B cell (primary cell): ENCODE results near the gene DNAJC3. TPM values are rescaled to one million over a fixed set of nuclear protein-coding genes. Genes with fewer than 3 reads are reported as not detected.

ENCODE experiments used
- ATAC-seq: fragments of 200-7000 bp; cut with Tn5 transposase; one replicate; pipeline ENCODE4 v1.10.0; 2021; ENCODE audit warnings: low read depth, mild to moderate bottlenecking, moderate number of reproducible peaks, moderate library complexity
- CTCF ChIA-PET: fragments of 350-600 bp; sonication (Branson Sonifier 250); formaldehyde crosslinking; loops from one replicate; lab custom pipeline; 2021; ENCODE audit warnings: antibody characterized with exemption, inconsistent platforms; lab: Charles Lee
- POLR2A ChIA-PET: fragments of 350-600 bp; sonication (Branson Sonifier 250); formaldehyde crosslinking; loops from one replicate; lab custom pipeline; 2021; ENCODE audit warnings: antibody characterized with exemption; lab: Charles Lee
- DNase-seq: peaks from one replicate; pipeline ENCODE4 v3.0.0; 2013
- H2AFZ ChIP-seq: 2 replicates; pipeline ENCODE4 v1.6.1; 2012; ENCODE audit warnings: mild to moderate bottlenecking, low read depth, low read length; ENCODE audit not compliant: insufficient read depth, poor library complexity, severe bottlenecking
- H3K27ac ChIP-seq, 2 donors: 1 replicate in 1 of 2; 2 replicates in 1 of 2; pipeline ENCODE4 v1.5.1; 2012 to 2013; ENCODE audit warnings: low read length in 2 of 2, mild to moderate bottlenecking in 2 of 2, moderate library complexity in 1 of 2
- H3K27me3 ChIP-seq, 4 experiments: fragments of 200-600 bp in 1 of 4; sonication (generic) in 1 of 4; replicated peaks in 1 of 4; 1 replicate in 2 of 4; 2 replicates in 2 of 4; pipeline versions ENCODE4 v1.6.1 to v1.7.0; 2013 to 2016; ENCODE audit warnings: low read length in 3 of 4, mild to moderate bottlenecking in 2 of 4, mixed read lengths in 1 of 4, moderate library complexity in 1 of 4; ENCODE audit not compliant: insufficient read depth in 4 of 4, control insufficient read depth in 3 of 4; ENCODE audit errors: control extremely low read depth in 1 of 4
- H3K36me3 ChIP-seq, 2 experiments: replicated peaks in 1 of 2; 1 replicate in 1 of 2; 2 replicates in 1 of 2; pipeline versions ENCODE4 v1.6.1 to v1.7.1; 2013; ENCODE audit warnings: low read length in 1 of 2; ENCODE audit not compliant: insufficient read depth in 2 of 2, control insufficient read depth in 1 of 2; ENCODE audit errors: control extremely low read depth in 1 of 2, extremely low read depth in 1 of 2
- H3K4me1 ChIP-seq, 2 donors: fragments of 200-600 bp in 1 of 2; sonication (generic) in 1 of 2; 1 replicate in 1 of 2; 2 replicates in 1 of 2; pipeline versions ENCODE4 v1.5.1 to v1.6.1; 2013 to 2017; ENCODE audit warnings: low read length in 2 of 2; ENCODE audit not compliant: control insufficient read depth in 2 of 2, insufficient read depth in 2 of 2
- H3K4me2 ChIP-seq: replicated peaks from 2 replicates; pipeline ENCODE3; 2012; ENCODE audit warnings: mild to moderate bottlenecking, low read depth, low read length; ENCODE audit not compliant: poor library complexity, severe bottlenecking
- H3K4me3 ChIP-seq, 5 experiments: fragments of 200-600 bp in 1 of 5; sonication (generic) in 1 of 5; 1 replicate in 3 of 5; 2 replicates in 2 of 5; pipeline versions ENCODE4 v1.5.1 to v1.7.0; 2011 to 2016; ENCODE audit warnings: low read length in 4 of 5, mild to moderate bottlenecking in 4 of 5, low read depth in 2 of 5, control low read depth in 1 of 5, moderate library complexity in 1 of 5; ENCODE audit not compliant: insufficient read depth in 1 of 5; ENCODE audit errors: control extremely low read depth in 1 of 5, extremely low read depth in 1 of 5
- H3K79me2 ChIP-seq: fragments of 200-600 bp; sonication (generic); one replicate; pipeline ENCODE4 v1.6.0; 2016; ENCODE audit warnings: low read length; ENCODE audit not compliant: control insufficient read depth, insufficient read depth
- H3K9ac ChIP-seq: fragments of 200-600 bp; sonication (generic); 2 replicates; pipeline ENCODE4 v1.6.1; 2017; ENCODE audit warnings: mild to moderate bottlenecking, low read length, moderate library complexity
- H3K9me3 ChIP-seq, 3 donors: one replicate each; pipeline versions ENCODE4 v1.6.1 to v1.7.1; 2013; ENCODE audit warnings: low read length in 2 of 3; ENCODE audit not compliant: control insufficient read depth in 2 of 3, insufficient read depth in 1 of 3; ENCODE audit errors: control extremely low read depth in 1 of 3
- H4K20me1 ChIP-seq: 2 replicates; pipeline ENCODE4 v1.6.0; 2012; ENCODE audit warnings: mild to moderate bottlenecking, low read length; ENCODE audit not compliant: insufficient read depth, control insufficient read depth, poor library complexity, severe bottlenecking
- H3K27ac Mint-ChIP-seq: one replicate; pipeline ENCODE4 v1.8.0; 2021; ENCODE audit warnings: mixed read lengths
- H3K27me3 Mint-ChIP-seq: one replicate; pipeline ENCODE4 v1.8.0; 2021; ENCODE audit warnings: mixed read lengths
- H3K4me1 Mint-ChIP-seq: one replicate; pipeline ENCODE4 v1.8.0; 2021; ENCODE audit warnings: mixed read lengths
- H3K4me3 Mint-ChIP-seq: one replicate; pipeline ENCODE4 v1.8.0; 2021; ENCODE audit warnings: mixed read lengths
- H3K9me3 Mint-ChIP-seq: one replicate; pipeline ENCODE4 v1.8.0; 2022; ENCODE audit warnings: mixed read lengths; ENCODE audit not compliant: insufficient read depth
- CTCF ChIP-seq: fragments of 200-600 bp; IDR thresholded peaks from one replicate; pipeline ENCODE4 v1.8.0; 2022; ENCODE audit warnings: antibody characterized with exemption, mild to moderate bottlenecking
- EZH2 ChIP-seq: IDR thresholded peaks from 2 replicates; pipeline ENCODE4 v1.6.1; 2012; ENCODE audit warnings: borderline replicate concordance, low read depth, mild to moderate bottlenecking, moderate library complexity, low read length; ENCODE audit not compliant: insufficient read depth, poor library complexity, severe bottlenecking
- WGBS: methylation state at CpG from one replicate; pipeline ENCODE4 v1.1.5; 2013; ENCODE audit warnings: missing lambda C conversion rate; ENCODE audit not compliant: insufficient coverage; 5-methylcytosine and 5-hydroxymethylcytosine counted together
- intact Hi-C: fragments of 100-400 bp; cut with micrococcal nuclease; formaldehyde crosslinking; loops from one replicate; pipeline ENCODE4 v1.10.0; 2022
- polyA plus RNA-seq: library from polyadenylated mRNA; depleted of rRNA; stranded (reverse); fragments of >200 nt; gene quantifications from 2 replicates; pipeline ENCODE4 v1.2.3, GENCODE V29; 2012
- total RNA-seq, 2 donors: library from RNA; stranded (reverse); fragments of 120-200 nt in 1 of 2; gene quantifications; 1 replicate in 1 of 2; 2 replicates in 1 of 2; pipeline versions ENCODE4 v1.2.3 to v1.2.4, GENCODE V29; 2013 to 2022

The DNAJC3 gene
- total and polyA plus RNA-seq, 2 donors (not counting 1 experiment from before 2014, with no cell fraction given): 2.8 to 12.1 TPM

DNA sequence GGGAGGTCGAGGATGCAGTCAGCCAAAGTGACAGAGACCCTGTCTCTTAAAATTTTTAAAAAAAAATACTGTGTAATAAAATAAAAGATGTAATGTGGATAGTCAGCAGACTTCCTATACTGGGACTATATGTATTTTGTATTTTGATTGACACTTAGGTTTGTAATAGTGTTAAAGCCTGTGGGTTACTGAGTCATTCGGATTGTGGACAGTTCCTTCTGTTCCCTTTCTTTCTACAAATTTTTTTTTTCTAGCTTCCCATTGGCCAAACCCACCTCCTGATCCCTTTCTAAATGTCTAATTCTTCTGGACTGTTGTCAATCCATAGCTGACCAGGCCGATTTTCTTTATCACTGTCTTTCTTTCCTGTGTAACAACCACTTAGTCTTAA, 108.0 kb downstream of the DNAJC3 start:
- Histone ChIP-seq H3K4me3 (no peak overlapping the region), H3K4me2 (no peak overlapping the region), H3K36me3 (peaks cover 9 to 39% of the 10 kb centered on the region in 2 experiments), H3K79me2 (no peaks in the 10 kb centered on the region), H4K20me1 (no peaks in the 10 kb centered on the region), H2AFZ (no peak overlapping the region), H3K4me1 (no peaks in the 10 kb centered on the region), H3K27me3 (no peaks in the 10 kb centered on the region), H3K9ac (no peak overlapping the region), H3K27ac (no peak overlapping the region), H3K9me3 (peaks cover 0 to 8% (median 1%) of the 10 kb centered on the region in 3 donors)
- ATAC-seq (no peak), DNase-seq (no peak)
- H3K27me3 Mint-ChIP-seq: no peaks in the 10 kb centered on the region
- no peaks in the 10 kb centered on the region for H3K9me3 Mint-ChIP-seq
- TF ChIP-seq EZH2 (no peak), CTCF (no peak)
- no peaks in the 10 kb centered on the region for H3K4me1 Mint-ChIP-seq
- ChIA-PET CTCF (no interaction called here), POLR2A (no interaction called here)
- WGBS: no CpG with 5 or more reads among the region's 3 CpGs
- H3K4me3 Mint-ChIP-seq: no peak overlapping the region
- intact Hi-C loops: no loop called here
- H3K27ac Mint-ChIP-seq: no peak overlapping the region

DNA sequence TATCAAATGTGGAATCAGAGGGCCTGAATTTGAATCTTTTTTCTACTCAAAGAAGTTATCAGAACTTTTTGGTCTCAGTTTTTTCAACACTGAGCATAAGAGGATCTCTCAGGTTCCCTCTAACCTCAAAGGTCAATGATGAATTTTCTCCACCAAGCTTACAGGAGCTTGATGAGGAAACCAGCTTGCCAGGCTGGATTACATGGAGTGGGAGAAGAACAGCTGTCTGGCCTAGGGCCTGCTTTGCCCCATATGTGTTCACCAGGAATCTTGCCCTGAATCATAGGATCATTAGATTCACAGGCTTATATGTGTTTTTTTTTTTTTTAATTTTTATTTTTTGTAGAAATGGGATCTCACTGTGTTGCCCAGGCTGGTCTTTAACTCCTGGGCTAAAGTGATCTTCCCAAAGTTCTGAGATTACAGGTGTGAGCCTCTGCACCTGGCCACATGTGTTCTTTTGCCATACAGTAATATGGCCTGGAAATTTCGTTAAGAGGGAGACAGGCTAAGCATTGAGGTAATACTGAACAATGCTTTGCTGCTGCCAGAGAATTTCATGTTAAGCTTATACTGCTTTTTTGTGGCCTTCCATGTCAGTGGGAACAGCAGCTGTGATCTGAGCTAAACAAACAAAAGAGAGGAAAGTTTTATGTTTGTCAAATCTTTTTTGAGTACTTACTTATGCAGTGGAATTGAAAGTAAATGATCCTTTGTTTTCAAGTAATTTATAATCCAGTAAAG, 110.6 kb downstream of the DNAJC3 start:
- POLR2A ChIA-PET: no interaction called here
- no peaks in the 10 kb centered on the region for H3K27me3 Mint-ChIP-seq
- no peak overlapping the region for H3K4me3 Mint-ChIP-seq
- H3K4me1 Mint-ChIP-seq: no peaks in the 10 kb centered on the region
- H3K4me1 ChIP-seq: no peaks in the 10 kb centered on the region
- DNase-seq (no peak), ATAC-seq (no peak)
- no peak overlapping the region for H3K9ac ChIP-seq
- 80% methylated on average over 1 of the region's 1 CpG for WGBS
- no peak overlapping the region for H3K4me3 ChIP-seq
- H3K9me3 ChIP-seq: peaks cover 0 to 1% (median 0%) of the 10 kb centered on the region in 3 donors
- no peak overlapping the region for H3K4me2 ChIP-seq
- CTCF ChIA-PET: no interaction called here
- H3K36me3 ChIP-seq: peaks cover 9 to 58% of the 10 kb centered on the region in 2 experiments
- H3K27ac ChIP-seq: no peak overlapping the region
- TF ChIP-seq CTCF: no peak
- no peak for TF ChIP-seq EZH2
- intact Hi-C loops: no loop called here
- H2AFZ ChIP-seq: no peak overlapping the region
- H3K79me2 ChIP-seq: no peaks in the 10 kb centered on the region
- H3K27me3 ChIP-seq: no peaks in the 10 kb centered on the region
- no peak overlapping the region for H3K27ac Mint-ChIP-seq
- no peaks in the 10 kb centered on the region for H3K9me3 Mint-ChIP-seq
- no peaks in the 10 kb centered on the region for H4K20me1 ChIP-seq
